Upper lobe of right lung (tissue), 1 donor: ENCODE data around the gene HHIPL1. TPM values are rescaled to one million over a fixed set of nuclear protein-coding genes. Genes with fewer than 3 reads are reported as not detected.

Source experiments
- ATAC-seq: fragments of 200-7000 bp; cut with Tn5 transposase; one replicate; pipeline ENCODE4 v1.9.1; 2020; ENCODE audit warnings: mild to moderate bottlenecking, moderate library complexity
- DNase-seq: peaks from one replicate; pipeline ENCODE4 v3.0.0-alpha.2; 2020
- H3K27ac ChIP-seq: fragments of 200-600 bp; one replicate; pipeline ENCODE4 v1.8.0; 2022
- H3K27me3 ChIP-seq: fragments of 200-600 bp; one replicate; pipeline ENCODE4 v1.8.0; 2022; ENCODE audit warnings: mild to moderate bottlenecking
- H3K36me3 ChIP-seq: fragments of 200-600 bp; one replicate; pipeline ENCODE4 v1.8.0; 2022
- H3K4me1 ChIP-seq: fragments of 200-600 bp; one replicate; pipeline ENCODE4 v1.8.0; 2022
- H3K4me3 ChIP-seq: fragments of 200-600 bp; one replicate; pipeline ENCODE4 v1.8.0; 2022; ENCODE audit warnings: mild to moderate bottlenecking
- H3K9me3 ChIP-seq: fragments of 200-600 bp; one replicate; pipeline ENCODE4 v1.8.0; 2022
- CTCF ChIP-seq: fragments of 200-600 bp; IDR thresholded peaks from one replicate; pipeline ENCODE4 v1.8.0; 2022; ENCODE audit warnings: antibody characterized with exemption
- intact Hi-C: fragments of 100-400 bp; cut with DNase I; formaldehyde crosslinking; loops from one replicate; pipeline ENCODE4 v1.11.0; 2022
- total RNA-seq: library from RNA; stranded (reverse); fragmentation: NEBNext Ultra II Directional; extraction: Animal tissue kit (Norgen Biotek cat#: 25700); gene quantifications from one replicate; pipeline ENCODE4 v1.2.1, GENCODE V29; 2021
- donor health status: DM: no; HTN: yes; CAD: no; lungs with severe emphysema.

HHIPL1 gene
- total RNA-seq, 1 donor from 2014 or later, result 1.6 TPM

GRCh38 chr14:99664937-99665273, 20.0 kb downstream of the HHIPL1 start:
- no peak overlapping the region for H3K4me3 ChIP-seq
- no peak for ATAC-seq

GRCh38 chr14:99666533-99666932, 21.6 kb downstream of the HHIPL1 start:
- DNase-seq (peak; percentile 32), ATAC-seq (no peak)
- H3K36me3 ChIP-seq, result no peaks in the 10 kb centered on the region
- H3K27ac ChIP-seq, result no peak overlapping the region
- intact Hi-C loops, result no loop called here
- no peak overlapping the region for H3K4me3 ChIP-seq
- TF ChIP-seq CTCF, result no peak
- H3K4me1 ChIP-seq, result no peaks in the 10 kb centered on the region
- no peaks in the 10 kb centered on the region for H3K9me3 ChIP-seq
- no peaks in the 10 kb centered on the region for H3K27me3 ChIP-seq

More at GRCh38 chr14:99664937-99665273, 20.0 kb downstream of the HHIPL1 start:
- no peaks in the 10 kb centered on the region for H3K36me3 ChIP-seq
- DNase-seq, result no peak
- no peaks in the 10 kb centered on the region for H3K9me3 ChIP-seq
- intact Hi-C loops, result no loop called here
- H3K27me3 ChIP-seq, result no peaks in the 10 kb centered on the region
- H3K4me1 ChIP-seq, result no peaks in the 10 kb centered on the region
- H3K27ac ChIP-seq, result no peak overlapping the region
- TF ChIP-seq CTCF, result no peak

- TF ChIP-seq CTCF, result no peak
Measured at GRCh38 chr14:99667045-99667444, 22.1 kb downstream of the HHIPL1 start.

GRCh38 chr14:99667821-99668220, 22.9 kb downstream of the HHIPL1 start:
- Histone ChIP-seq H3K9me3 (no peaks in the 10 kb centered on the region), H3K4me1 (no peaks in the 10 kb centered on the region), H3K36me3 (no peaks in the 10 kb centered on the region), H3K27me3 (no peaks in the 10 kb centered on the region), H3K27ac (no peak overlapping the region), H3K4me3 (no peak overlapping the region)
- no peak for TF ChIP-seq CTCF
- intact Hi-C loops, result no loop called here
- DNase-seq, result peak; percentile 46
- ATAC-seq, result no peak

More at GRCh38 chr14:99667045-99667444, 22.1 kb downstream of the HHIPL1 start:
- no peaks in the 10 kb centered on the region for H3K4me1 ChIP-seq
- DNase-seq (no peak), ATAC-seq (no peak)
- intact Hi-C loops, result no loop called here
- no peaks in the 10 kb centered on the region for H3K27me3 ChIP-seq
- no peak overlapping the region for H3K4me3 ChIP-seq
- no peaks in the 10 kb centered on the region for H3K36me3 ChIP-seq
- no peak overlapping the region for H3K27ac ChIP-seq
- H3K9me3 ChIP-seq, result no peaks in the 10 kb centered on the region

GRCh38 chr14:99668307-99669295, 23.7 kb downstream of the HHIPL1 start:
- Histone ChIP-seq H3K9me3 (no peaks in the 10 kb centered on the region), H3K27me3 (no peaks in the 10 kb centered on the region), H3K36me3 (no peaks in the 10 kb centered on the region), H3K4me3 (no peak overlapping the region), H3K4me1 (no peaks in the 10 kb centered on the region), H3K27ac (no peak overlapping the region)
- peak; percentile 55 for DNase-seq
- TF ChIP-seq CTCF, result no peak
- intact Hi-C loops, result no loop called here
- no peak for ATAC-seq
